ENCODE data around the gene ZFP62.

ZFP62 gene

GRCh38 chr5:180808461-180809000, 52.5 kb downstream of the ZFP62 start:
- DNase-seq: no peak

- DNase-seq: no peak
These were observed 53.2 kb downstream of the ZFP62 start for GRCh38 chr5:180807654-180808414.

- DNase-seq: no peak
These were observed 54.0 kb downstream of the ZFP62 start for GRCh38 chr5:180807046-180807445.

GRCh38 chr5:180806351-180807011, 54.6 kb downstream of the ZFP62 start:
- no peak for DNase-seq

- DNase-seq: no peak
These were observed 56.9 kb downstream of the ZFP62 start for GRCh38 chr5:180804129-180804618.

GRCh38 chr5:180803181-180804128, 57.6 kb downstream of the ZFP62 start:
- peak; percentile 89 for DNase-seq

GRCh38 chr5:180802325-180803180, 58.5 kb downstream of the ZFP62 start, which contains the start of gene MGAT1:
TSS of gene MGAT1 (minus strand) at chr5:180802806. CDS start at chr5:180792971, 9,835 bp downstream.
- DNase-seq: peak; percentile 49

GRCh38 chr5:180801596-180802324, 59.3 kb downstream of the ZFP62 start:
- DNase-seq: no peak

- DNase-seq: no peak
These were observed 60.9 kb downstream of the ZFP62 start for GRCh38 chr5:180799902-180800801.

- no peak for DNase-seq
These were observed 61.9 kb downstream of the ZFP62 start for GRCh38 chr5:180799194-180799593.

- no peak for DNase-seq
These were observed 62.9 kb downstream of the ZFP62 start for GRCh38 chr5:180798193-180798592.
